Uterus (tissue), 4 donors: Measurements from ENCODE around the gene PAK4. TPM values are rescaled to one million over a fixed set of nuclear protein-coding genes. Genes with fewer than 3 reads are reported as not detected.

Experiments used
- DNase-seq, 2 donors: peaks; one replicate each; pipeline ENCODE4 v3.0.0-alpha.2; 2019 to 2020
- H3K27ac ChIP-seq, 2 donors: fragments of 200-600 bp; sonication (generic); 1 replicate in 1 of 2; 2 replicates in 1 of 2; pipeline ENCODE4 v1.5.1; 2016 to 2018
- H3K27me3 ChIP-seq, 2 donors: fragments of 200-600 bp; sonication (generic); one replicate each; pipeline ENCODE4 v1.5.1; 2018 to 2019; ENCODE audit warnings: control low read depth in 1 of 2
- H3K36me3 ChIP-seq, 2 donors: fragments of 200-600 bp; sonication (generic); one replicate each; pipeline ENCODE4 v1.5.1; 2019; ENCODE audit warnings: control low read depth in 1 of 2
- H3K4me1 ChIP-seq, 2 donors: fragments of 200-600 bp; sonication (generic); one replicate each; pipeline ENCODE4 v1.5.1; 2018 to 2019; ENCODE audit warnings: control low read depth in 1 of 2
- H3K4me3 ChIP-seq, 2 donors: fragments of 200-600 bp; sonication (generic); 1 replicate in 1 of 2; 2 replicates in 1 of 2; pipeline ENCODE4 v1.5.1; 2018 to 2019; ENCODE audit warnings: mild to moderate bottlenecking in 1 of 2
- H3K9me3 ChIP-seq, 2 donors: fragments of 200-600 bp; sonication (generic); one replicate each; pipeline ENCODE4 v1.5.1; 2019; ENCODE audit warnings: control low read depth in 1 of 2
- CTCF ChIP-seq, 4 experiments: fragments of 200-600 bp in 2 of 4; fragments of 450-650 bp in 2 of 4; sonication (generic) in 2 of 4; IDR thresholded peaks; one replicate each; pipeline ENCODE4 v1.5.1; 2016 to 2019; ENCODE audit warnings: antibody characterized with exemption in 4 of 4, mild to moderate bottlenecking in 2 of 4, moderate library complexity in 1 of 4
- POLR2A ChIP-seq, 2 donors: fragments of 450-650 bp; IDR thresholded peaks; one replicate each; pipeline ENCODE4 v1.6.1; 2016; ENCODE audit warnings: antibody characterized with exemption in 2 of 2, mild to moderate bottlenecking in 1 of 2, moderate library complexity in 1 of 2
- intact Hi-C: fragments of 100-400 bp; cut with DNase I; formaldehyde crosslinking; loops from one replicate; pipeline ENCODE4 v1.15.1; 2023; ENCODE audit warnings: low total_unique reads
- total RNA-seq, 4 donors: library from RNA; depleted of rRNA in 3 of 4; stranded (reverse); fragments of >200 nt in 3 of 4; gene quantifications; one replicate each; pipeline versions ENCODE4 v1.1.0 to v1.2.4, GENCODE V29; 2014 to 2023
- donor health status: DM: yes; HTN: yes; CAD: no.

PAK4 gene
- total RNA-seq, 4 donors from 2014 or later: 0.26 to 57.4 (median 24.3) TPM

DNA sequence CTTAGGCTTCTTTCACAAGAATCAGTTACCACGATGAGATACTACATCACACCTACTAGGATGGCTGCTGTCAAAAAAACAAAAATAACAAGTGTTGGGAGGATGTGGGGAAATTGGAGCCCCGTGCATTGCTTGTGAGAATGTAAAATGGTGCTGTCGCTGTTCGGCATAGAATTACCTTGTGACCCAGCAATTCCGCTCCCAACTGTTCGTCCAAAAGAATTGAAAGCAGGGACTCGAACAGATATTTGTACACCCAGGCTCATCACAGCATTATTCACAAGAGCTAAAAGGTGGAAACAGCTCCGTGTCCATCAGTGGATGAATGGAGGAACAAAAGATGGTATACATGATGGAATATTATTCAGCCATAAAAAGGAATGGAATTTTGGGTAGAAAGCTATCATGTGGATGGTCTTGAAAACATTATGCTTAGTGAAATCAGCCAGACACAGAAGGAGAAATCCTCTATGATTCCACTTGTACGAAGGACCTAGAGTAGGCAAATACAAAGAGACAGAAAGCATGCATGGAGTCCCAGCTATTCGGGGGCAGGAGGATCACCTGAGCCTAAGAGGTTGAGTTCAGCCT lies 23.4 kb downstream of the PAK4 start:
- no peak overlapping the region for H3K4me3 ChIP-seq
- H3K9me3 ChIP-seq: no peaks in the 10 kb centered on the region
- no peak for DNase-seq
- no peaks in the 10 kb centered on the region for H3K36me3 ChIP-seq
- no peaks in the 10 kb centered on the region for H3K27me3 ChIP-seq
- H3K27ac ChIP-seq: no peak overlapping the region
- H3K4me1 ChIP-seq: peaks cover 6 to 20% of the 10 kb centered on the region in 2 donors
- TF ChIP-seq POLR2A (IDR thresholded peaks at IDR 0.05) (no peak), CTCF (IDR thresholded peaks at IDR 0.05) (no peak)
- intact Hi-C loops: no loop called here

DNA sequence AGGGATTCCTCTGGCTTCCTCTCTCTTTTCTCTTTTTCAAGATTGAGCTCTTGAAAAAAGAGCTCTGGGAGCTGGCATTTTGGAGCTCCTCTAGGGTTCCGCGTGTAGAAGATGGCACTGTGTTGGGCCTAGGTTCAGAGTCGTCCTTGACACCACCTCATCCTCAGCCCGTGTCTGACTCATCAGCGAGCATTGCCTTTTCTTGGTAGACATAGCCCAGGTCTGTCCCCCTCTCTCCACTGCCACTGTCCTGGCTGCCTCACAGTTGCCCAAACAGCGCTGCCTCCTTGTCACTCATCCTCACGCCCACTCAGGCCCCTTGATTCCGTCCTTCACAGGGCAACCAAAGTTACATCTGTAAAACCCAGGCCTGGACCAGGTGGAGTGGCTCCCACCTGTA lies 24.6 kb downstream of the PAK4 start:
- H3K27ac ChIP-seq: no peak overlapping the region
- no peak for DNase-seq
- H3K4me1 ChIP-seq: peaks cover 6 to 11% of the 10 kb centered on the region in 2 donors
- TF ChIP-seq POLR2A (IDR thresholded peaks at IDR 0.05): no peak
- no peak for TF ChIP-seq CTCF (IDR thresholded peaks at IDR 0.05)
- H3K36me3 ChIP-seq: no peaks in the 10 kb centered on the region
- H3K4me3 ChIP-seq: no peak overlapping the region
- H3K9me3 ChIP-seq: no peaks in the 10 kb centered on the region
- H3K27me3 ChIP-seq: no peaks in the 10 kb centered on the region
- intact Hi-C loops: no loop called here

- DNase-seq: no peak
- Histone ChIP-seq H3K4me3 (no peak overlapping the region), H3K27ac (no peak overlapping the region), H3K27me3 (no peaks in the 10 kb centered on the region), H3K36me3 (no peaks in the 10 kb centered on the region), H3K4me1 (peaks cover 6 to 10% of the 10 kb centered on the region in 2 donors), H3K9me3 (no peaks in the 10 kb centered on the region)
- intact Hi-C loops: no loop called here
- TF ChIP-seq CTCF (IDR thresholded peaks at IDR 0.05) (no peak), POLR2A (IDR thresholded peaks at IDR 0.05) (no peak)
These were observed 25.4 kb downstream of the PAK4 start for GRCh38 chr19:39150807-39151600.

GRCh38 chr19:39152066-39152465 lies 26.5 kb downstream of the PAK4 start:
- Histone ChIP-seq H3K27ac (no peak overlapping the region), H3K27me3 (no peaks in the 10 kb centered on the region), H3K9me3 (no peaks in the 10 kb centered on the region), H3K4me3 (no peak overlapping the region), H3K36me3 (no peaks in the 10 kb centered on the region), H3K4me1 (peaks cover 6 to 21% of the 10 kb centered on the region in 2 donors)
- intact Hi-C loops: no loop called here
- no peak for TF ChIP-seq POLR2A (IDR thresholded peaks at IDR 0.05)
- TF ChIP-seq CTCF (IDR thresholded peaks at IDR 0.05): no peak
- DNase-seq: no peak

DNA sequence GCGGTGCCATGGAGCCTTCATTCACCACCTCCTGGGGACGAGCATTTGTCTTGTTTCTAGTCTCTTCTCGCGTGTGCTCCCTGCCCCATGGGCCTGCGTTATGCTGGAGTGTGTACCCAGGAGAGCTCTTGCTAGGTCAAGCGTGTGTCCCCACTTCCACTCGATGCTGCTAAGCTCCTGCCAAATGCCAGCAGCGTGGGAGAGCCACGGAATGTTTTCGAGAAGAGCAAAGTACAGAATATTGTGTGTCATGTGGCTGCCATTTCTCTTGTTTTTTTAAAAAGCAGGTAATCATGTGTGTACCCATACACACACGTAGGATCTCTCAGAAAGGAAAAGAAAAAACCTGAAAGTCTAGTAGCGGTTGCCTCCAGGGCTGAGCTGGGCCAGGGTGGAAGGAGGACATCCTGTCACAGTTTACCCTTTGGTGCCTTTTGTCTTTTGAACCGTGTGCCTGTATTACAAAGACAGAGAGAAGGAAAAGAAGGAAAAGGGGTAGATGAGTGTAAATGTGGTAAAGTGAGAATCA lies 28.6 kb downstream of the PAK4 start:
- TF ChIP-seq POLR2A (IDR thresholded peaks at IDR 0.05) (no peak), CTCF (IDR thresholded peaks at IDR 0.05) (no peak)
- DNase-seq: no peak
- no peak overlapping the region for H3K27ac ChIP-seq
- no peak overlapping the region for H3K4me3 ChIP-seq
- H3K9me3 ChIP-seq: no peaks in the 10 kb centered on the region
- intact Hi-C loops: no loop called here
- no peaks in the 10 kb centered on the region for H3K27me3 ChIP-seq
- H3K36me3 ChIP-seq: no peaks in the 10 kb centered on the region
- H3K4me1 ChIP-seq: peaks cover 6 to 30% of the 10 kb centered on the region in 2 donors
